Measurements from ENCODE around the gene CPEB3.

The CPEB3 gene

DNA sequence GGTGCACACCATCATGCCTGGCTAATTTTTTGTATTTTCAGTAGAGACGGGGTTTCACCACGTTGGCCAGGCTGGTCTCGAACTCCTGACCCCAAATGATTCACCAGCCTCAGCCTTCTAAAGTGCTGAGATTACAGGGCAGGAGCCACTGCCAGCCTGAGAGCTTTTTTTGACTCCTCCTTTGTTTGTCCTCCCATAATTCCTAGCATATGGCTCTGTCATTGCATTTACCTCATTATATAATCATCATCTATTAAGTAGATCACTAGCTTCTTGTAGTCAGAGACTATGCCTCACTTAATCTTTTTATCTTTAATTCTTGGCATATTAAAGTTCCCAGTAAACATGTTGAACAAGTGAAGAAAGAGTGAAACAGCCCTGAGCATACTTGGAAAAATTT is 82.1 kb downstream of the CPEB3 start:
- TF ChIP-seq CTCF (IDR thresholded peaks at IDR 0.05; ENCODE audit: unreplicated experiment in 3 of 3), result no peak

DNA sequence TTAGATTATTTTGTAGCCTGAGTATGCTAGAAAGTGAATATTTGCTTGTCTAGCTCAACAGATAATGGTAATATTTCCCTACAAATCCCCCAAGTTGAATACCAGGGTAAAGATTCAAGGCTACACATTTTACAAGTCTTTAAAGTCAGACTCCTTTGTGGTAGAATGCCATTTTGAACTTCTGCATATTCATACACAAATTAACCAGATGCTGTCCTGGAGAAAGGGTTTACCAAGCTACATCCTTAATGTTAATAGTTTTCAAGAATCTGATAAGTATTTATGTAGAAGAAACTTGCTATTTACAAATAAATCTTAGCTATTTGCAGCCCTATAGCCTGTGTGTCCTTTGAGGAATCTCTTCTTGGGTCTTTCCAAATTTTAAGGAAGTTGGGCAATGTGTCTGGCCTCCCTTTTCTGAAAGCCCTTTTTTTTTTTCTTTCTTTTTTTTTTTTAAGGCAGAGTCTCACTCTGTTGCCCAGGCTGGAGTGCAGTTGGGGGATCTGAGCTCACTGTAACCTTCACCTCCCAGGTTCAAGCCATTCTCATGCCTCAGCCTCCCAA is 82.6 kb downstream of the CPEB3 start:
- H3K9me3 Mint-ChIP-seq, result no peaks in the 10 kb centered on the region
- no peak for TF ChIP-seq CTCF (IDR thresholded peaks at IDR 0.05; ENCODE audit: unreplicated experiment in 3 of 3)

More for the DNA sequence above, 82.1 kb downstream of the CPEB3 start:
- Mint-ChIP-seq H3K9me3 (no peaks in the 10 kb centered on the region), H3K27ac (no peak overlapping the region), H3K4me1 (no peaks in the 10 kb centered on the region), H3K36me3 (ENCODE audit: low read depth) (no peaks in the 10 kb centered on the region), H3K27me3 (ENCODE audit: low read depth) (no peaks in the 10 kb centered on the region), H3K4me3 (no peak overlapping the region)

DNA sequence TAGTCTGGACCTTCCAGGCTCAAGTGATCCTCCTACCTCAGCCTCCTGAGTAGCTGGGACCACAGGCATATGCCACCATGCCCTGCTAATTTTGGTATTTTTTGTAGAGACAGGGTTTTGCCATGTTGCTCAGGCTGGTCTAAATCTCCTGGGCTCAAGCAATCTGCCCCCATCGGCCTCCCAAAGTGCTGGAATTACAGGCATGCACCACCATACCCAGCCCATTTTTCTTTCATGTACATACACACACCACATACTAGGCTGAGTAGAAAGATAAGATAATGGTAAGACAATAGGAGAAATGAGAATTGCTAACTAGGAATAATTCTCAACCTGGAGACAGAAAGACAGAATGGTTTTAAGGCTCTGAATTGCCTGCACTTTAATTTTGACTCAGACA is 83.8 kb downstream of the CPEB3 start:
- Mint-ChIP-seq H3K9me3 (no peaks in the 10 kb centered on the region), H3K4me3 (no peak overlapping the region), H3K36me3 (ENCODE audit: low read depth) (no peaks in the 10 kb centered on the region), H3K4me1 (no peaks in the 10 kb centered on the region), H3K27ac (no peak overlapping the region), H3K27me3 (ENCODE audit: low read depth) (no peaks in the 10 kb centered on the region)
- TF ChIP-seq CTCF (IDR thresholded peaks at IDR 0.05; ENCODE audit: unreplicated experiment in 3 of 3), result no peak

More for the DNA sequence above, 82.6 kb downstream of the CPEB3 start:
- no peak overlapping the region for H3K4me3 Mint-ChIP-seq
- no peaks in the 10 kb centered on the region for H3K36me3 Mint-ChIP-seq (ENCODE audit: low read depth)
- H3K27ac Mint-ChIP-seq, result no peak overlapping the region
- H3K4me1 Mint-ChIP-seq, result no peaks in the 10 kb centered on the region
- H3K27me3 Mint-ChIP-seq (ENCODE audit: low read depth), result no peaks in the 10 kb centered on the region

DNA sequence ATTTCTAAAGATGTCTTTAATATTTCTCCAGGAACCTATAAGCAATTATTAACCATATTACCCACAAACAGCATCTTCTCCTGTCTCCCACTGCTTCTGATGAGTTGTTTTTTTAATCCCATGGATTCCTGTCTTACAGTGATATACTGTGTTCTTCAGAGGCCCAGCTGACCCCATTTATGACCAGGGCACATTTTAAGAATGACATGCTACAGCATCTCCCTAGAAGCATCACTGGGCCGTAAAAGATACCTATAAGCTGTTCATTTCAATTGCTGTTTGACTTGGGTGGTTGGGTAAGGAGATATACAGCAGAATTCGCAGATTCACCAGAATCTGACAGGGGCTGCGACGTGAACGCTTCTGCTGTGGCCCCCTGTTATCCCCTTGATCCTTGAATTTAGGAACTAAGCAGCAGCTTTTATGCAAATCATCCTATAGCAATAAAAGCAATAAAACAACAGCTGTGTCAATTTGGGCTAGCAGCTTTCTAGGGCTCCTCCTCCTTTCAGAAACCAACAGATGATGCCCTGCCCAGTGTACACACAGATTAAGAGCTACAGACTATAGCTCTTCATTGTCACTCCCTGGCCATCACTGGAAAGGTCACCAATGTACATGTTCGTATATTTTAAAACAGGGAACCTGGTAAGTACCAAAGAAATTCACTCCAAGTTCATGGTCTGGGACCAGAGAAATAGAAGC is 86.8 kb downstream of the CPEB3 start:
- Mint-ChIP-seq H3K27me3 (ENCODE audit: low read depth) (no peaks in the 10 kb centered on the region), H3K4me1 (no peaks in the 10 kb centered on the region), H3K36me3 (ENCODE audit: low read depth) (no peaks in the 10 kb centered on the region), H3K4me3 (no peak overlapping the region), H3K27ac (no peak overlapping the region), H3K9me3 (no peaks in the 10 kb centered on the region)
- no peak for TF ChIP-seq CTCF (IDR thresholded peaks at IDR 0.05; ENCODE audit: unreplicated experiment in 3 of 3)

DNA sequence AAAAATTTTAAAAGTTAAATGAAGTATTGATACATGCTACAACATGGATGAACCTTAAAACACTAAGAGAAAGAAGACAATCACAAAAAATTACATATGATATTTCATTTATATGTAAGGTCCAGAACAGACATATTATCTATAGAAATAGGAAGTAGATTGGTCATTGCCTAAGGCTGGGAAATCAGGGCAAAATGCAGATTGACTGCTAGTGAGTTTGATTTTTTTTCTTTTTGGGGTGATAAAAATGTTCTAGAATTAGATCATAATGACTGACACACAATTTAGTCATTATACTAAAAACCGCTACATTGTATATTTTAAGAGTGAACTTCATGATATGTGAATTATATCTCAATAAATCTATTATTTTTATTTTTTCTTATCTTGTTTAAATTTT is 88.3 kb downstream of the CPEB3 start:
- Mint-ChIP-seq H3K9me3 (no peaks in the 10 kb centered on the region), H3K36me3 (ENCODE audit: low read depth) (no peaks in the 10 kb centered on the region), H3K27me3 (ENCODE audit: low read depth) (no peaks in the 10 kb centered on the region), H3K4me1 (no peaks in the 10 kb centered on the region), H3K27ac (no peak overlapping the region), H3K4me3 (no peak overlapping the region)
- TF ChIP-seq CTCF (IDR thresholded peaks at IDR 0.05; ENCODE audit: unreplicated experiment in 3 of 3), result no peak

GRCh38 chr10:92200564-92200963 is 90.3 kb downstream of the CPEB3 start:
- H3K27ac Mint-ChIP-seq, result no peak overlapping the region
- H3K27me3 Mint-ChIP-seq (ENCODE audit: low read depth), result no peaks in the 10 kb centered on the region
- H3K4me1 Mint-ChIP-seq, result no peaks in the 10 kb centered on the region
- TF ChIP-seq CTCF (IDR thresholded peaks at IDR 0.05; ENCODE audit: unreplicated experiment in 3 of 3), result no peak
- H3K36me3 Mint-ChIP-seq (ENCODE audit: low read depth), result no peaks in the 10 kb centered on the region
- no peaks in the 10 kb centered on the region for H3K9me3 Mint-ChIP-seq
- no peak overlapping the region for H3K4me3 Mint-ChIP-seq
